ENCODE measurements around the gene INSR.

The INSR gene

GRCh38 chr19:7142771-7143170 lies 151.4 kb downstream of the INSR start:
- DNase-seq (ENCODE audit: low read depth, low spot score): no peak
- CTCF ChIA-PET: interaction anchor here (0.7 to 2.2 kb wide), 2 partner anchors 41 to 198 kb away, joined by 3 to 16 read pairs; no protein-coding TSS in a partner anchor
- POLR2A ChIA-PET: no interaction called here
- H3K4me3 ChIP-seq (ENCODE audit: low read depth, low read length): no peak overlapping the region
- TF ChIP-seq CTCF (IDR thresholded peaks at IDR 0.05; ENCODE audit: insufficient read depth, low read length, missing control alignments): no peak

DNA sequence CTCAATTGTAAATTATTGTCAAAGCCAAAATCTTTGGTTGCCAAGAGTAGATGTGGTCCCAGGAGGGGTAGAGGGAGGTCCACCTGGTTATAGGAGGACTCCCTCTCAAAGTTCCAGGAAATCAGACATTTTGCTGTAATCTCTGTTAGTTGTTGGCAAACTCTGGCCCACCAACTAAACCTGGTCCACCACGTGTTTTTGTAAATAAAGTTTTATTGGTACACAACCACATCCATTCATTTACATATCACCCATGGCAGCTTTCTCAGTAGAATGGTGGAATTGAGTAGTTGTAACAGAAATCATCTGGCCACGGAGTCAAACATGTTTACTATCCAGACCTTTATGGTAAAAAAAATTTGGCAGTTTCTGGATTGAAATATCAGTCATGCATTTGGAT lies 154.1 kb downstream of the INSR start:
- no peak for DNase-seq (ENCODE audit: low read depth, low spot score)
- TF ChIP-seq CTCF (IDR thresholded peaks at IDR 0.05; ENCODE audit: insufficient read depth, low read length, missing control alignments): no peak
- no peak overlapping the region for H3K4me3 ChIP-seq (ENCODE audit: low read depth, low read length)
- CTCF ChIA-PET: interaction anchor here (0.8 to 2.7 kb wide), 2 partner anchors 201 to 215 kb away, joined by 3 to 11 read pairs; no protein-coding TSS in a partner anchor
- POLR2A ChIA-PET: no interaction called here

GRCh38 chr19:7139095-7139494 lies 155.1 kb downstream of the INSR start:
- TF ChIP-seq CTCF (IDR thresholded peaks at IDR 0.05; ENCODE audit: insufficient read depth, low read length, missing control alignments): no peak
- POLR2A ChIA-PET: no interaction called here
- no peak overlapping the region for H3K4me3 ChIP-seq (ENCODE audit: low read depth, low read length)
- CTCF ChIA-PET: interaction anchor here (0.8 to 2.7 kb wide), 4 partner anchors 8 to 202 kb away, joined by 3 to 17 read pairs (median 8); no protein-coding TSS in a partner anchor
- no peak for DNase-seq (ENCODE audit: low read depth, low spot score)

GRCh38 chr19:7138402-7138801 lies 155.8 kb downstream of the INSR start:
- ChIA-PET POLR2A (no interaction called here), CTCF (interaction anchor here (1.0 to 2.7 kb wide), 4 partner anchors 9 to 203 kb away, joined by 3 to 17 read pairs (median 8); no protein-coding TSS in a partner anchor)
- TF ChIP-seq CTCF (IDR thresholded peaks at IDR 0.05; ENCODE audit: insufficient read depth, low read length, missing control alignments): no peak
- H3K4me3 ChIP-seq (ENCODE audit: low read depth, low read length): no peak overlapping the region
- no peak for DNase-seq (ENCODE audit: low read depth, low spot score)

DNA sequence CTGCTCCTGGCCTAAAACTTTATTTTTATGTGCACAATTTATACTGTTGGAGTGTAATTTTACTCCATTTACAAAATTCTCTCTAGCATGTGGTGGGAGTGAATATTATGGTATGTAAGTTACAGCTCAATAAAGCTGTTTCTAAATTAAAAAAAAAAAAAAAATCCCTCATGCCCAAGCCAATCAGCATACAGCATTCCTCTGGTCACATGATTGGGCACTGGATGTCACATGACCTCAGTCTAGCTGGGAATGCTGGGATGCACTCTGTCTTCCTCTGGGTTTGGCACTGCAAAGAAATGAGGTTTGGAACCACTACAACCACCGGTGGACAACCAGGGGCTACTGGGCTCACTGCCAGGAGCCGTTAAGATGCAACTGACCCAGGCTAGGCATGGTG lies 157.1 kb downstream of the INSR start:
- ChIA-PET POLR2A (no interaction called here), CTCF (interaction anchor here (0.7 to 2.7 kb wide), 2 partner anchors 204 to 1504 kb away, joined by 3 to 11 read pairs; no protein-coding TSS in a partner anchor)
- no peak overlapping the region for H3K4me3 ChIP-seq (ENCODE audit: low read depth, low read length)
- no peak for TF ChIP-seq CTCF (IDR thresholded peaks at IDR 0.05; ENCODE audit: insufficient read depth, low read length, missing control alignments)
- DNase-seq (ENCODE audit: low read depth, low spot score): no peak

GRCh38 chr19:7132054-7132453 lies 162.2 kb downstream of the INSR start:
- no peak for DNase-seq (ENCODE audit: low read depth, low spot score)
- H3K4me3 ChIP-seq (ENCODE audit: low read depth, low read length): no peak overlapping the region
- no peak for TF ChIP-seq CTCF (IDR thresholded peaks at IDR 0.05; ENCODE audit: insufficient read depth, low read length, missing control alignments)
- ChIA-PET CTCF (interaction anchor here (1.2 to 2.1 kb wide), 2 partner anchors 22 to 30 kb away, joined by 3 to 8 read pairs; no protein-coding TSS in a partner anchor), POLR2A (no interaction called here)

Measured in AG04449 (cell line).